ENCODE measurements around the gene UBA5. TPM values are rescaled to one million over a fixed set of nuclear protein-coding genes. Genes with fewer than 3 reads are reported as not detected.

UBA5 gene
- polyA plus RNA-seq, 3 donors: 9.3 to 19.5 (median 13.8) TPM

DNA sequence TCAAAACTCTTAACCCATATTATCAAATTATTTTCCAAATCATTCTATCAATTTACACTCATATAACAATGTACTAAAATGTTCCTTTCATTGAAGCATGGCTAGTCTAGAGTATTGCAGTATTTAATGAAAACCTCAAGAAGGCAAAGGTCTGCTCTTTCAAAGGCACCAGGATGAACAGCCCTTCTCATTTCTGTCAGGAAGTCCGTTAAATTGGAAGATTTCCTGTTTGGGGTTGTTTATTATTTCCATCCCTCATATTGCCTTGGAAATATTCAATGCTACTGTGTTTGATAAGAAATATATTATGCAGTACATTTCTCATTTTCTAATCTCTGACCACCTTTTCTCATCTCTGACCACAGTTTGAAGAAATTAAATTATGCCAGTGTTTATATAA lies 38.0 kb upstream of the UBA5 start:
- Mint-ChIP-seq H3K4me3 (no peak overlapping the region), H3K9me3 (peaks cover 0 to 8% (median 0%) of the 10 kb centered on the region in 7 donors), H3K36me3 (peaks cover 19 to 25% of the 10 kb centered on the region in 2 donors), H3K4me1 (peaks cover 6% of the 10 kb centered on the region), H3K27ac (no peak overlapping the region), H3K27me3 (ENCODE audit: low read depth in 3 of 3) (no peaks in the 10 kb centered on the region)
- TF ChIP-seq, protein P1, sequence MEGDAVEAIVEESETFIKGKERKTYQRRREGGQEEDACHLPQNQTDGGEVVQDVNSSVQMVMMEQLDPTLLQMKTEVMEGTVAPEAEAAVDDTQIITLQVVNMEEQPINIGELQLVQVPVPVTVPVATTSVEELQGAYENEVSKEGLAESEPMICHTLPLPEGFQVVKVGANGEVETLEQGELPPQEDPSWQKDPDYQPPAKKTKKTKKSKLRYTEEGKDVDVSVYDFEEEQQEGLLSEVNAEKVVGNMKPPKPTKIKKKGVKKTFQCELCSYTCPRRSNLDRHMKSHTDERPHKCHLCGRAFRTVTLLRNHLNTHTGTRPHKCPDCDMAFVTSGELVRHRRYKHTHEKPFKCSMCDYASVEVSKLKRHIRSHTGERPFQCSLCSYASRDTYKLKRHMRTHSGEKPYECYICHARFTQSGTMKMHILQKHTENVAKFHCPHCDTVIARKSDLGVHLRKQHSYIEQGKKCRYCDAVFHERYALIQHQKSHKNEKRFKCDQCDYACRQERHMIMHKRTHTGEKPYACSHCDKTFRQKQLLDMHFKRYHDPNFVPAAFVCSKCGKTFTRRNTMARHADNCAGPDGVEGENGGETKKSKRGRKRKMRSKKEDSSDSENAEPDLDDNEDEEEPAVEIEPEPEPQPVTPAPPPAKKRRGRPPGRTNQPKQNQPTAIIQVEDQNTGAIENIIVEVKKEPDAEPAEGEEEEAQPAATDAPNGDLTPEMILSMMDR (IDR thresholded peaks at IDR 0.05): no peak
- Histone ChIP-seq H3K36me3 (replicated peaks in 1 of 2; ENCODE audit: control insufficient read depth in 1 of 2, insufficient read depth in 2 of 2, low read length in 2 of 2) (peaks cover 11 to 19% of the 10 kb centered on the region in 2 donors), H3K4me1 (ENCODE audit: control insufficient read depth in 1 of 2, insufficient read depth in 2 of 2, low read length in 2 of 2) (peaks cover 0 to 4% of the 10 kb centered on the region in 2 donors), H3K9ac (ENCODE audit: insufficient read depth, low read length, poor library complexity, severe bottlenecking) (no peak overlapping the region), H3K4me3 (replicated peaks in 1 of 3; ENCODE audit: low read depth in 2 of 3, low read length in 3 of 3) (no peak overlapping the region), H3K27me3 (ENCODE audit: control insufficient read depth in 2 of 2, insufficient read depth in 2 of 2, low read length in 2 of 2) (no peaks in the 10 kb centered on the region), H3K4me2 (replicated peaks; ENCODE audit: extremely low read depth, low read length, poor library complexity, severe bottlenecking) (no peak overlapping the region), H3K27ac (ENCODE audit: low read depth in 1 of 2, low read length in 2 of 2) (no peak overlapping the region), H2AFZ (ENCODE audit: insufficient read depth, low read depth, low read length, poor library complexity, severe bottlenecking) (no peak overlapping the region), H4K20me1 (ENCODE audit: insufficient read depth, low read length) (no peaks in the 10 kb centered on the region), H3K79me2 (ENCODE audit: insufficient read depth, low read length) (no peaks in the 10 kb centered on the region), H3K9me3 (replicated peaks in 1 of 2; ENCODE audit: control insufficient read depth in 1 of 2, insufficient read depth in 1 of 2, low read length in 2 of 2) (no peaks in the 10 kb centered on the region)
- intact Hi-C loops (cut with micrococcal nuclease): no loop called here
- no peak for DNase-seq
- no CpG with 5 or more reads among the region's 1 CpG for WGBS (ENCODE audit: insufficient coverage)

DNA sequence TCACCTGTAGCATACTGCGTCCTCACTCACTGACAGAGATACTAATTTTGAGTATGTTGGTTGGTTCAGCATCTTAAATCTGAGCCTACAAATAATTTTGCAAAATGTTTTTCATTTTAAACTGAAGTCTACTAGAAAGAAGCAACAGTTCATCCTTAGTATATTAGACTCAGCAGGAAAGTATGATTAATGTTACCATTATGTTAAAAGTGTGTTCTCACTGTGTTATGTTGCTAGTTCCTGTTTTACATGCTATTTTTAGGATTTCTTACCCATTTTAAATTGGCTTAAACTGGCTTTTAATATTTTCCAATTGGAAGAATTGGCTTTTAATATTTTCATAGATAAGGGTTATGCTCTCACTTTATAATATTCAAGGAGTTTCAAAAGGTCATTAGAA lies 37.4 kb upstream of the UBA5 start:
- Histone ChIP-seq H3K27me3 (ENCODE audit: control insufficient read depth in 2 of 2, insufficient read depth in 2 of 2, low read length in 2 of 2) (no peaks in the 10 kb centered on the region), H3K4me2 (replicated peaks; ENCODE audit: extremely low read depth, low read length, poor library complexity, severe bottlenecking) (no peak overlapping the region), H3K4me3 (replicated peaks in 1 of 3; ENCODE audit: low read depth in 2 of 3, low read length in 3 of 3) (no peak overlapping the region), H2AFZ (ENCODE audit: insufficient read depth, low read depth, low read length, poor library complexity, severe bottlenecking) (no peak overlapping the region), H3K4me1 (ENCODE audit: control insufficient read depth in 1 of 2, insufficient read depth in 2 of 2, low read length in 2 of 2) (peaks cover 0 to 4% of the 10 kb centered on the region in 2 donors), H3K9ac (ENCODE audit: insufficient read depth, low read length, poor library complexity, severe bottlenecking) (no peak overlapping the region), H3K36me3 (replicated peaks in 1 of 2; ENCODE audit: control insufficient read depth in 1 of 2, insufficient read depth in 2 of 2, low read length in 2 of 2) (peaks cover 14 to 21% of the 10 kb centered on the region in 2 donors), H3K9me3 (replicated peaks in 1 of 2; ENCODE audit: control insufficient read depth in 1 of 2, insufficient read depth in 1 of 2, low read length in 2 of 2) (no peaks in the 10 kb centered on the region), H3K27ac (ENCODE audit: low read depth in 1 of 2, low read length in 2 of 2) (no peak overlapping the region), H3K79me2 (ENCODE audit: insufficient read depth, low read length) (no peaks in the 10 kb centered on the region), H4K20me1 (ENCODE audit: insufficient read depth, low read length) (no peaks in the 10 kb centered on the region)
- Mint-ChIP-seq H3K27ac (no peak overlapping the region), H3K27me3 (ENCODE audit: low read depth in 3 of 3) (no peaks in the 10 kb centered on the region), H3K4me1 (peaks cover 6% of the 10 kb centered on the region), H3K36me3 (peaks cover 22 to 26% of the 10 kb centered on the region in 2 donors), H3K4me3 (no peak overlapping the region), H3K9me3 (peaks cover 0 to 8% (median 0%) of the 10 kb centered on the region in 7 donors)
- DNase-seq: no peak
- WGBS (ENCODE audit: insufficient coverage): no CpG with 5 or more reads among the region's 1 CpG
- intact Hi-C loops (cut with micrococcal nuclease): no loop called here
- TF ChIP-seq, protein P1 (IDR thresholded peaks at IDR 0.05): no peak

Data from CD14-positive monocyte (primary cell).